AG08396 (cell line): ENCODE data around the gene UPK3BL1.
"Not testable (repeated sequence)": the region's sequence is repeated elsewhere in the genome, so short reads cannot be mapped to it uniquely, and the experiment has no call there.

ENCODE experiments used
- DNase-seq: peaks from one replicate; pipeline ENCODE4 v3.0.0; 2012; ENCODE audit warnings: low spot score, mixed read lengths

UPK3BL1 gene, protein sequence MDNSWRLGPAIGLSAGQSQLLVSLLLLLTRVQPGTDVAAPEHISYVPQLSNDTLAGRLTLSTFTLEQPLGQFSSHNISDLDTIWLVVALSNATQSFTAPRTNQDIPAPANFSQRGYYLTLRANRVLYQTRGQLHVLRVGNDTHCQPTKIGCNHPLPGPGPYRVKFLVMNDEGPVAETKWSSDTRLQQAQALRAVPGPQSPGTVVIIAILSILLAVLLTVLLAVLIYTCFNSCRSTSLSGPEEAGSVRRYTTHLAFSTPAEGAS

DNA sequence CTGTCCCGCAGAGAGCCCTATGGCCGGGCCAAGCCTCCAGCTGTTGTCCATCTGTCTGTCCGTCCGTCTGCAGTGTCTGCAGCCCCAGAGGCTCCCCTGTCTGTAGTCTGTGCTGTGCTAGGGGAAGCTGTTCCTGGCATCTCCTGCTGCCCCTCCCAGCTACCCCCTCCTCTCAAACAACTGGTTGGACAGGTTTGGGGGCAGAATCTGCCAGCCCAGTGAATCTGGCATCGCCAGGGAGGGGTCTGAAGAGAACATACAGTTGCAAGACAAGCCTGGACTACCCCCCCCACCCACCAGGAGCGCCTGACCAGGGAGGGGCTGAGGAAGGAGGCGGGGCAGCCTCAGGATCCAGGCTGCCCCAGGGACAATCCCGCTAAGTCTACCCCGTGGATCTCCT lies at the start of gene UPK3BL1:
UPK3BL1 (minus strand) TSS at position 101 of the 400 bp plus-strand sequence; CDS start at position 51, 50 bp downstream.
- DNase-seq = not testable (repeated sequence)

DNA sequence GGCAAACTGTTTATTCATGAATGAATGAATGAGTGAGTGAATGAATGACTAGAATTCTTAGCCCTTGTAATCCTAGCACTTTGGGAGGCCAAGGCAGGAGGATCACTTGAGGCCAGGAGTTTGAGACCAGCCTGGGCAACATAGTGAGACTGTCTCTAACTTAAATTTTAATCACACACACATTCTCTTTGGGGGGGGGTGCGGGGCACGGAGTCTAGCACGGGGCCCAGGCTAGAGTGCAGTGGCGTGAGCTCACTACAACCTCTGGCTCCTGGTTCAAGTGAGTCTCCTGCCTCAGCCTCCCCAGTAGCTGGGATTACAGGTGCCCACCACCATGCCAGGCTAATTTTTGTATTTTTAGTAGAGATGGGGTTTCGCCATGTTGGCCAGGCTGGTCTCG lies 48.0 kb upstream of the UPK3BL1 start:
- DNase-seq = not testable (repeated sequence)

DNA sequence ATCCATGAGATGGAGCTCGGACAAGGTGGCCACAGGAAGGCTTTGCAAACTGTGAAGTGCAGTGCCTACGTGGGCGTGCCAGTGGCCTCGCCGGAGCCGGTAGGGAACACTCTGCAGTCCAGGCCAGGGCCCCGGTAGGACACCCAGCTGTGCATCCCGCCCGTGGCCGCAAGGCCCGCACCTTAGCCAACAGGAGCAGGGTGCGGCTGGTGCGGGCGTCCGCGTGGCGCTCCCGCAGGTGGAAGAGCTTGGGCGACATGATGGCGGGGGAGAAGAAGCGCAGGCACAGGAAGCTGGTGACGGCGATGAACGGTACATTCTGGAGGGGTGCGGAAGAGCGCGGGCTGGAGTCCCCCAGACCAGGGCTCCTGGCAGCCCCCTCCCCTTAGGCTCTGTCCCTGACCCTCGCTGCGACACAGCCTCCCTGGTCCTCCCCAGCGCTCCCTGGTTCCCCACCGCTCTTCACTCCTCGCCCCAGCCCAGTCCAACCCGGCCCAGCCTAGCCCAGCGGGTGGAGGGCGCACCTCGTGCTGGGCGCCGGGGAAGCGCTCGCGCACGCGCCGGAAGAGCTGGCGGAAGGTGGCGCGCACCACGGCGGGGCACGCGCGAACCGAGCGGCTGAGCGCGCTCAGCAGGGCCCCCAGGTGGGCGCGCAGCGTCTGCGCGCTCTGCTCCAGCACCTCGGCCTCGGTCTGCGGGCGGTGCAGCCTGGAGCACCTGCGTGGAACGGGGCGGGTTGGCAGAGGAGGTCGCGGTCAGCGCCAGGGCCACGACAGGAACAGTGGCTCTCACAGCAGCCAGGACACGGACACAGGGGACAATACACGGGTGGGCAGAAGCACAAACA lies 47.1 kb upstream of the UPK3BL1 start:
- DNase-seq = not testable (repeated sequence)

DNA sequence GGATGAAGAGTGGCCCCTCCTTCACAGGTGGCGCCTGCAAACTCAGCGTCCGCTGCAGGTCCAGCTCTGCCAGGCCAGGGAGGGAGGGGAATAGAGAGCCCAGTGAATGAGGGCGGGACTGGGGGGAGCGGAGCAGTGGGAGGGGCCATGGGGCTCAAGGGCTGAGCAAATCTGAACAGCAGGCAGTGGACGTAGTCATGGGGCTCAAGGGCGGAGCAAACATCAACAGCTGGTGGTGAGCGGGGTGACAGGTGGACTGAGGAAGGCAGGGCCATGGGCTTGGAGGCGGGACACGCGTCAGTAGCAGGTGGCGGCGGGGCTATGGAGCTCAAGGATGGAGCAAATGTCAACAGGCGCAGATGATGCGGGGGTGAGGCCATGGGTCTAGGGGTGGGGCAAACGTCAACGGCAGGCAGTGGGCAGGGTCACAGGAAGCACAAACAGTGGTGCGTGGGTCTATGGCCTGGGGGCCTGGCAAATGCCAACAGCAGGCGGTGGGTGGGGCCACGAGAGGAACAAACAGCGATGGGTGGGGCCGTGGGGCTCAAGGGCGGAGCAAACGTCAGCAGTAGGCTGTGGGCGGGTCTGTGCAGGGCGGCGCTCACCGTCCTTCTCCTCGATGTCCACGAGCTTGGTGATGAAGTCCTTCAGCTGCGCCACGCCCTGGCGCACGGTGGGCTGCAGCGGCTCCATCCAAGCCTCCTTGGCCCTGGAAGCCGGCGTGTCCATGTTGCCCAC lies 45.9 kb upstream of the UPK3BL1 start:
- DNase-seq = not testable (repeated sequence)

DNA sequence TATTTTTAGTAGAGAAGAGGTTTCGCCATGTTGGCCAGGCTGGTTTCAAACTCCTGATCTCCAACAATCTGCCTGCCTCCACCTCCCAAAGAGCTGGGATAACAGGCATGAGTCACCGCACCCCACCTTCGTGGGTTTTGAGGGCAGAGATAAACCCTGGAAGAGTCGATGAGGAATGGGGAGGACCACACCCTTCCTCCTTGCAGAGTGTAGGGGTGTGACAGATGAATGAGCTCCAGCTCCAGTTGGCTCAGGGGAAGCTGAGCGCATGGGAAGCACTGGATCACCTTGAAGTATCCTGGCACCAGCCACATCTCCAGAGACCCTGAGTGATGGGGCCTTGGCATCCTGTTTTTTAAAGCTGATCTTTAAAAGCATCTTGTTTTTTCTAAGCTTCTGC lies 40.0 kb upstream of the UPK3BL1 start:
- not testable (repeated sequence) for DNase-seq

DNA sequence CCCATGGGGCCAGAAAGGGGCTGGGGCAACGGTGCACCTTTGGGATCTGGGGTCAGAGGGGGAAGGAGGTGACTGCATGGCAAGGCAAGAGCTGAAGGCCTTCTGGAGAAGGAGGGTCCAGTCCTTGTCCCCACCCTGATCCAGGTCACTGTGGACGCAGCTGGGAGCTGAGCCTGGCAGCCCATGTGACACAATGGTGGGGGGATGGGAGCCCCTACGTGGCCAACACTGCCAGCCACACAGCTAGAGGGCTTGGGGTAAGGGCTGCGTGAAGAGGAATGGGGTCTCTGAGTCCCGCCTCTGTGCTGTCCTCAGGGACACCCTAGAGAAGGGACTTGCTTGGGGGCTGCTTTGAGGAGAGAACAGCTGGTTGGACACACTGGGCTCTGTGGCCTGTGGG lies 38.2 kb upstream of the UPK3BL1 start:
- DNase-seq = not testable (repeated sequence)

DNA sequence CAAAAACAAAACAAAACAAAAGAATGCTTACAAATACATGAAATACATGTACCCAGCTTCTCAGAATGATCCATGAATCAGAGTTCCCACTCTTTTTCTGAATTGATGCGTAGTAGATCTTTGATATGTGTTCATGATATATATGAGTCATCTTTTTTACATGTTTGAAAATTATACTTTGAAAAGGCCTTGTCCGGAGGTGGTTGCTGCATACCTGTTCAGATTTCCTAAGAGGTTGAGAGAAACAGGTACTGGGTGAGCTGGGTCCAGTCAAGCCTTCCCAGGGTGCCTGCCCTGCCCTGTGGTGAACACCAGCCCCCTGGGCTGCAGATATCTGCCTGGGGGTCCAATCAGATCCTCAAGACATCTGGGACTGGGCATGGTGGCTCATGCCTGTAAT lies 33.0 kb upstream of the UPK3BL1 start:
- not testable (repeated sequence) for DNase-seq

DNA sequence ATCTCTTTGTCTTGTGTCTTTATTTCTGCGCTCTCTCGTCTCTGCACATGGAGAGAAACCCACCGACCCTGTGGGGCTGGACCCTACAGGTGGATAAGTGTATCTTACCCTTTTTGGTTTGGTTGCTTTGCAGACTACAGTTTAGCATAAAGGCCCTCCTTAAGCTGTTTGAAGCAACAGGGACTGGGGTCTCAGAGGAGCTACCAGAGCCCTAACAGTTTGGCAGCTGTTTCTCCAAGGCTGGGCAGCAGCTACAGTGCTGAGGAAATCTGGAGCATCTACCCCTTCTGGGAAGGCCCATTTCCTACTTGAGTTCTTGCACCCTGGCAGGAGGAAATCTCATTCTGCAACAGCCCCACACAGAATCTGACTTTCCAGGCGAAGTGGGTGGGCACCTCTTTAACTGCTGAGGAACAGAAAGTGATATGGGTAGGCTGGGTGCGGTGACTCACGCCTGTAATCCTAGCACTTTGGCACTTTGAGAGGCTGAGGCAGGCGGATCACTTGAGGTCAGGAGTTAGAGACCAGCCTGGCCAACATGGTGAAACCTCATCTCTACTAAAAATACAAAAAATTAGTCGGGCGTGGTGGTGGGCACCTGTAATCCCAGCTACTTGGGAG lies 31.0 kb upstream of the UPK3BL1 start:
- DNase-seq = not testable (repeated sequence)

DNA sequence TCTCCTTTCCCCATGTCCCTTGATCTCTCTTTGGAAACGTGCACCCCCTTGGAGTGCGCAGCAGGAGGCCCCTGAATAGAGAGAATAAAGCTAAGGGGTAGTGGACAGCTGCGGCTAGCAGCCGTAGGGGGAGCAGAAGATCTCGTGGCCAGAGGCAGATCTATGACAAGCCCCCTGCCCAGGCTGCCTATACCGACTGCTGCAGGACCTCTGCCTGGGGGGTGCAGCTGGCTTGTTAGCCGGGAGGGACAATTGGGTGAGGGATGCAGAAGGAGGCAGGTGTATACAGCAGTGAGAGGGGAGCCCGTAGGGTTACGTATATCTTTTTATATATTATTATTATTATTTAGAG lies 29.3 kb upstream of the UPK3BL1 start:
- not testable (repeated sequence) for DNase-seq

DNA sequence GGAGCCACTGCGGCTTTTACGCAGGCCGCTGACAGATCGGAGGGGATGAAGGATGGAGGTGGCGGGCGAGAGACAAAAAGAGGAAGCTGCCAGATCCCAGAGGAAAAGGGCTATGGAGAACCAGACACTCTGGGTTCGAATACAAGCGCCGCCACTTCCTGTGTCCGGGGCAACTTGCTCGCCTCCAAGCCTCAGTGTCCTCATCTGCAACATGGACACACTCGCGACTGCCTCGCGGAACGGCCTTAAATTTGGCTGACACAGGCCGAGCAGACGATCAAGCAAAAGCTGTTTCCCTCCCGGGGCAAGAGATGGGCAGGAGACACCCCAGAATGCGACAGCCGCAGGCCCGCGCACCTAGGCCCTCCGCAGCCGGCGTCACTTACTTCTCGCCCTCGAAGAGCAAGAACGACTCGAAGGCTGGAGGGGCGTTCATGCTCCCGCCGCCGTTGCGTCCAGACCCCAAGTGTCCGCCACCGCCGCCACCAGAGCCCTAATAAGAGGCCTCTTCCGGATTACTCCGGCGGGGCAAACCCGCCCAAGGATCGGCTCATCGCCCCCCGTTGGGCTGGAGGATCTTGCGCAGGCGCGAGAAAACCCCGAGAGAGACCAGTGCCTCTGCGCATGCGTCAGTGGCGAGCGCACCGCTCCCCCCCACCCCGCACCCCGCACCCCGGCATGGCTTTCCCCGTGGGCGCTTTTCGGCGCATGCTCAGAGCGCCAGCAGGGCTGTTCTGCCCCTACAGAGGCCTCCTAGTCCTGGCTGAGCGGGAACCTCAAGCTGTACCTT lies 28.8 kb upstream of the UPK3BL1 start, which contains the start of gene POLR2J2:
POLR2J2 (minus strand) TSS at position 498 of the 790 bp plus-strand sequence; CDS start at position 436, 62 bp downstream.
- DNase-seq = not testable (repeated sequence)

DNA sequence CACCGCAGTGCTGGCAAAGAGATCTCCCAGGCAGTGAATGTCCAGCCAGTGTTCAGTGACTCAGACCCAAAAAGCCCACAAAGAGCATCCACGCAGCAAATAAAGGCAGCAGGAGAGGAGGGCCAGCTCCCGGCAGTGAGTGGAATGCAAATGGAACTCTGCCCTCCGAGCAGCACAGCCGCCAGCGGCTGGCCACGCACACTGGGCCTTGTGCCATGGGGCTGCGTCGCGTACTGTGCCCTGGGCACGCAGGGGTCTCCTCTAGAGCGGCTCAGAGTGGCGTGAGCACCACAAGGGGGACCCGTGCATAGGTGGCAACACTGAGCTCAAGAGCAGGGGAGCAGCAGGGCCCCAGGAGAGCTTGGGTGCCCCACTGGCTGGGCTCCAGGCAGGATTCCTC lies 24.9 kb upstream of the UPK3BL1 start:
- not testable (repeated sequence) for DNase-seq

DNA sequence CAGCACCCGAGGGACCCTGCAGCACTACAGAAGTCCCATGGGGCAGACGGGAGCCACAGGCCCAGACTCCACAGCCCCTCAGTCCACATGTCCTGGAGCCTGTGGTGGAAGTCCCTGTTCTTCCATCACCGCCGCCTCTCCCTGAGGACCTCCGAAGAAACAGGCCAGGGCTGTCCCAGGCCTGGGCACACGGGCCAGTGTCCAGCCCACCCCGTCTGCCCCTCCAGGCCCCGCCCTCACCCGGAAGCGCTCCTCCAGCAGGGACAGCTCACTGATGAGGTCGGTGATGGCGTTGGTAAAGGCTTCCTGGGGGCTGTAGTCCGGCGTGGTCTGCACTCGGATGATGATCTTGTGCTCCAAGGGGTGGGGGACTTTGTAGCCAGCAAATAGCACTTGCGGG lies 24.3 kb upstream of the UPK3BL1 start:
- not testable (repeated sequence) for DNase-seq

DNA sequence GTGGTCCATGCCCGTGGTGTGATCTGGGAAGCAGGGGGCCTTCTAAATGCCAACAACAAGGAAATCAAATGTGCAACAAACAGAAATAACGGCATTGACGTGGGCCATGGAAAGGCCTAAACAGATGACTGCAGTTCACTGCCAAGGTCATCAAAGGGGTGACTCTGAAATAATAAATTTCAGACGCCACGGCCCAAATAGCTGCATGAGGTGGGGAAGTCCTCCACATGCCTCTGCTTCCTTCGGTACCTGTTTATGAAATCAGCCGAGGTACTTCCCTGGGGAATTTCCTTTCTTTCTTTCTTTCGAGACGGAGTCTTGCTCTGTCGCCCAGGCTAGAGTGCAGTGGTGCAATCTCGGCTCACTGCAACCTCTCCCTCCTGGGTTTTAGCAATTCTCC lies 22.2 kb upstream of the UPK3BL1 start:
- DNase-seq = not testable (repeated sequence)

DNA sequence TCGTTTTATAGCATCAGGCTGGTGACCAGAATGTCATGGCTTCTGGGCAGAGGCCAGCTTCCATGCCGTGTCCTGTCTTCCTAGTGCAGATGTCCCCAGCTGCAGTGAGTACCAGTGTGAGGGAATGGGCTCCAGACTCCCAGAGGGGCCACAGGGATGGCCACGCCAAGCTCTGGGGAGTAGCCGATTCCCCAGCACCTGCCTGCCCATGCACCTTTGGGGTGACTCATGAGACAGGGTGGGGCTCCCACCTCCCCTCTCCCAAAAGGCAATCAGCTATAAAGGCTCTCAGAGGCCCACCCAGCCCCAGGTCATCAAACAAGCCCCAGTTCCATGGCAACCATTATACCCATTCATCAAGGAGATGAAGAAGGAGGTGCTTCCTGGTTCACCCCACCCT lies 7.3 kb upstream of the UPK3BL1 start, which contains the start of gene SPDYE2B:
SPDYE2B (plus strand) TSS at position 396 of the 400 bp plus-strand sequence. CDS start 2,030 bp downstream, outside the sequence.
- not testable (repeated sequence) for DNase-seq

DNA sequence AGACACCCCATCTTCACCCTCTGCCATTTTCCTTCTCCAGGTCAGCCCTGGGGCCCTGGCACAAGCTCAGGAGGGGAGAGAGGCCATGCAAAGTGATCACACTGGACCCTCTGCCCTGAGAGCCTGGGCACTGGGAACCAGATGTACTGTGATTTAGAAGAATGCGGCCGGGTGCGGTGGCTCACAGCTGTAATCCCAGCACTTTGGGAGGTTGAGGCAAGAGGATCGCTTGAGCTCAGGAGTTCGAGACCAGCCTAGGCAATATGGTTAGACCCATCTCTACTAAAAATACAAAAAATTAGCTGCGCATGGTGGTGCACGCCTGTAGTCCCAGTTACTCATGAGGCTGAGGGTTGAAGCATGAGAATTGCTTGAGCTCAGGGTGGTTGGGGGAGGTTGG lies 5.2 kb upstream of the UPK3BL1 start:
- not testable (repeated sequence) for DNase-seq

DNA sequence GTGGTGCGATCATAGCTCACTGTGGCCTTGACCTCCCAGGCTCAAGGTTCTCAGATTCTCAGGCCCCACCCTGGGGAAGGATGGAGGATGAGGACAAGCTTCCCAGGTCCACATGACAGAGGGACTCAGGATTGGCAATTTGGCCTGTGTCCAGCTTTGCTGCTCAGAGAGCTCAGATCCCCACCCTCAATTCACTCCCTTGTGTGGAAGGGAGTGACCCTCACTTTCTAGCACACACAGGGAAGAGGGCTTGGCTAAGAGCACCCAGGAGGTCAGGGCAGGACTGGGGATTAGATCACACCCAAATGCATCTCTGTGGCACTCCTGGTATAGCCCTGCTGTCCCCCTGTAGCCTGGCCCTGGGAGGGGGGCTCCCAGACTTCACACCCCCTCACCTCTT lies 813 bp upstream of the UPK3BL1 start:
- DNase-seq = not testable (repeated sequence)

DNA sequence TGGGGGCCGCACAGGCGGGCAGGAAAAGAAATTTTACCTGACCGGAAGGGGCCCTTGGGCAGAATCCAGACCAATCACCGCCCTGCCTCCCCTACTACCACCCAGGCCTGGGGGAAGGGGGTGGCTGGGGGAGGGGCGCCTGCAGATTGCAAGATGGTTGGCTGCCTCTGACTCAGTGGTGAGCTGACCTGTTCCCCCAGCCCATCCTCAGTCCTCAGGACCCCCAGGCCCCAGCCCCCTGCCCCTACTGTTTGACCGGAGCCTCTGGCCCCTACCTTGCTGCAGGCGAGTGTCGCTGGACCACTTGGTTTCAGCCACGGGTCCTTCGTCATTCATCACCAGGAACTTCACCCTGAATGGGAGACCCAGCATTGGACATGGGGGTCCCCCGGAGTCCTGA lies 3.7 kb downstream of the UPK3BL1 start:
- DNase-seq = not testable (repeated sequence)

DNA sequence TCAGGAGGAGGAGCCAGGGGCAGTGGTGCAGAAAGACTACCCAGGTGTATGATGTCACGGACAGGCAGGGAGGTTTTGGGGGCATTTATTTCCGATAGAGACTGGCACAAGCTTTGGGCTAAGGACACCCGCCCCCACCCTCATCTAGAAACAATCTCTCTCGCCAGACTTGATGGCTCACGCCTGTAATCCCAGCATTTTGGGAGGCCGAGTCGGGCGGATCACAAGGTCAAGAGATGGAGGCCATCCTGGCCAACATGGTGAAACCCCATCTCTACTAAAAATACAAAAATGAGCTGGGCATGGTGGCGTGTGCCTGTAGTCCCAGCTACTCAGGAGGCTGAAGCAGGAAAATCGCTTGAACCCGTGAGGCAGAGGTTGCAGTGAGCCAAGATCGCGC lies 5.6 kb downstream of the UPK3BL1 start:
- DNase-seq = not testable (repeated sequence)

DNA sequence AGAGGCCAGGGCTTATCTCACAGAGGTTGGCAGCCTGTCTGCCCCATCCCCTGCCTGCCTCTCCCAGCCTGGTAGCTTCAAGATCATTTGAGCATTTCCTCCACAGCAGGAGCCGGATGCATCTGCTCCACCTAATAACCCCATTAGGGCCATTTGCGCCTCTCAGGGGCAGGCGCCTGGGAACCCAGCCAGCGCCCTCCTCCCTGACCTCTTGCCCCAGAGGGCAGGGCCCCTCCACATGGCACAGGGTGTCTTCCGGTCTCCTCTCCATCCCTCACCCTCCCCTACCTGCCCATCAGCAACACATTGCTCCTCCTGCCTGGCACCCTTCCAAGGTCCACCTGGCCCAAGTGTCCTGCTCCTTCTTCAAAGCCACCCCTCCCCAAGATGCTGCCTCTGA lies 7.2 kb downstream of the UPK3BL1 start:
- DNase-seq = not testable (repeated sequence)

DNA sequence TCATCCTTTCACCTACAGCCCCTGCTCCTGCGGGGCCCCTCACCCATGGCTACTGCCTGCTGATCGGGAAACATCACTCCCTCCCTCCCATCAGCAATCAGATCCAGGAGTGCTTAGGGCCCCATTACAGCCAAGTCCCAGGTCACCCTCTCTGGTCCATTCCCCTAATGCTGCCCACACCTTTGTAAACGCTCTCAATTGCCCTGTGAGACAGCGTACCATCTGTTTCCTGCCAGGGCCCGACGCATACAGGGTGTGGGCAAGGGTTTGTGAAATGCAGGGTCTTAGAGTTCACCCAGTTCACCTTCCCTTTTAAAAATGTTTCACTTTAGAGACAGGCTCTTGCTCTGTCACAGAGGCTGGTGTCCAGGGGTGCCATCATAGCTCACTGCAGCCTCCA lies 8.3 kb downstream of the UPK3BL1 start:
- DNase-seq = not testable (repeated sequence)

DNA sequence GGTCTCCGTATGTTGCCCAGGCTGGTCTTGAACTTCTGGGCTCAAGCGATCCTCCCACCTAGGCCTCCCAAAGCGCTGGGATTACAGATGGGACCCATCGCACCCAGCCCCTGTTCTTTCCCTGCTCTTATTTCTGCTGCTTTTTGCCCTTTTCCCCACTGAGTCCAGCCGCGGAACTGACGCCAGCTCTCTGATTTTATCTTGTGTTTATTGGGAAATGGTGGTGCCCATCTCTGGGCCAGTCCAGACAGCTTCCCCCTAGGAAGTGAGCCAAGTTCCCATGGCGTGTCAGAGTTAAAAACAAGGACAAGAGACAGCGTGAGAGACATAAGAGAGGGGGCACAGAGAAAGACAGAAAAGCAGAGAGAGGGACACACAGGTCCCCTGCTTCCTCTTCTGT lies 12.0 kb downstream of the UPK3BL1 start:
- not testable (repeated sequence) for DNase-seq
